BE2C (cell line): ENCODE results near the gene GPT2.

Experiments used
- DNase-seq: peaks from one replicate; pipeline ENCODE4 v3.0.0-alpha.2; 2020
- H3K27me3 ChIP-seq: fragments of 250-450 bp; sonication (Bioruptor Pico); 2 replicates; pipeline ENCODE4 v1.5.1; 2020; ENCODE audit warnings: mild to moderate bottlenecking
- H3K36me3 ChIP-seq: fragments of 250-450 bp; sonication (Bioruptor Pico); 2 replicates; pipeline ENCODE4 v1.5.1; 2020; ENCODE audit warnings: mild to moderate bottlenecking
- H3K4me1 ChIP-seq: fragments of 250-450 bp; sonication (Bioruptor Pico); 2 replicates; pipeline ENCODE4 v1.5.1; 2020
- H3K4me3 ChIP-seq: 2 replicates; pipeline ENCODE4 v1.5.1; 2011; ENCODE audit warnings: low read depth, low read length
- H3K9me3 ChIP-seq: fragments of 250-450 bp; sonication (Bioruptor Pico); 2 replicates; pipeline ENCODE4 v1.5.1; 2020
- CTCF ChIP-seq: IDR thresholded peaks from 2 replicates; pipeline ENCODE4 v1.5.1; 2012; ENCODE audit warnings: mild to moderate bottlenecking, low read depth, low read length

The GPT2 gene

GRCh38 chr16:46899443-46900143 lies 15.4 kb downstream of the GPT2 start:
- Histone ChIP-seq H3K4me1 (no peaks in the 10 kb centered on the region), H3K36me3 (peaks cover 4% of the 10 kb centered on the region; the same call in 1 of the 2 replicates)
- DNase-seq = no peak

GRCh38 chr16:46900455-46901235 lies 16.5 kb downstream of the GPT2 start:
- DNase-seq = no peak
- no peaks in the 10 kb centered on the region for H3K27me3 ChIP-seq
- H3K9me3 ChIP-seq = no peaks in the 10 kb centered on the region
- H3K4me1 ChIP-seq = no peaks in the 10 kb centered on the region
- no peak overlapping the region for H3K4me3 ChIP-seq
- no peak for TF ChIP-seq CTCF
- peaks cover 4% of the 10 kb centered on the region; the same call in 1 of the 2 replicates for H3K36me3 ChIP-seq

More at GRCh38 chr16:46899443-46900143, 15.4 kb downstream of the GPT2 start:
- Histone ChIP-seq H3K4me3 (no peak overlapping the region), H3K9me3 (no peaks in the 10 kb centered on the region), H3K27me3 (no peaks in the 10 kb centered on the region)
- TF ChIP-seq CTCF = no peak

- Histone ChIP-seq H3K27me3 (no peaks in the 10 kb centered on the region), H3K4me1 (no peaks in the 10 kb centered on the region), H3K9me3 (no peaks in the 10 kb centered on the region), H3K36me3 (peaks cover 4% of the 10 kb centered on the region; the same call in 1 of the 2 replicates), H3K4me3 (no peak overlapping the region)
- no peak for DNase-seq
- TF ChIP-seq CTCF = no peak
These were observed 17.5 kb downstream of the GPT2 start for GRCh38 chr16:46901709-46902108.

- Histone ChIP-seq H3K36me3 (peaks cover 4% of the 10 kb centered on the region; the same call in 1 of the 2 replicates), H3K27me3 (no peaks in the 10 kb centered on the region), H3K9me3 (no peaks in the 10 kb centered on the region), H3K4me3 (no peak overlapping the region), H3K4me1 (no peaks in the 10 kb centered on the region)
- no peak for TF ChIP-seq CTCF
- no peak for DNase-seq
These were observed 19.2 kb downstream of the GPT2 start for GRCh38 chr16:46903255-46903905.

GRCh38 chr16:46904471-46904870 lies 20.3 kb downstream of the GPT2 start:
- DNase-seq = no peak
- peaks cover 7% of the 10 kb centered on the region; the same call in 1 of the 2 replicates for H3K36me3 ChIP-seq
- TF ChIP-seq CTCF = no peak
- 0 out of 2 replicates have a peak, but pooled peaks cover 3% of the 10 kb centered on the region for H3K4me1 ChIP-seq
- H3K9me3 ChIP-seq = no peaks in the 10 kb centered on the region
- no peak overlapping the region for H3K4me3 ChIP-seq
- no peaks in the 10 kb centered on the region for H3K27me3 ChIP-seq
